HEK293T (cell line): ENCODE results near the gene LARP1.

Experiments
- CTCF ChIA-PET: fragments of 350-600 bp; formaldehyde crosslinking; extraction: SDS; loops from one replicate; lab custom pipeline; 2021; ENCODE audit warnings: antibody characterized with exemption, inconsistent platforms; lab: Yijun Ruan, JAX
- POLR2A ChIA-PET: fragments of 350-600 bp; formaldehyde crosslinking; extraction: SDS; loops from one replicate; lab custom pipeline; 2020; ENCODE audit warnings: antibody characterized with exemption, inconsistent platforms; lab: Yijun Ruan, JAX
- DNase-seq: peaks from one replicate; pipeline ENCODE4 v3.0.0; 2012; ENCODE audit warnings: mixed read lengths; ENCODE audit errors: extremely low spot score
- ARNT ChIP-seq: fragments of 450-650 bp; IDR thresholded peaks from 2 replicates; pipeline ENCODE4 v1.6.1; 2017; ENCODE audit warnings: mild to moderate bottlenecking
- BHLHE40 ChIP-seq: fragments of 450-650 bp; IDR thresholded peaks from 2 replicates; pipeline ENCODE4 v1.6.1; 2016; ENCODE audit warnings: mild to moderate bottlenecking, moderate library complexity, borderline replicate concordance
- CTBP1 ChIP-seq: fragments of 450-650 bp; IDR thresholded peaks from 2 replicates; pipeline ENCODE4 v1.6.1; 2016; ENCODE audit warnings: borderline replicate concordance
- ELF4 ChIP-seq: fragments of 450-650 bp; IDR thresholded peaks from 2 replicates; pipeline ENCODE4 v1.6.1; 2017; ENCODE audit warnings: antibody characterized with exemption
- FOXA1 ChIP-seq: fragments of 450-650 bp; IDR thresholded peaks from 2 replicates; pipeline ENCODE4 v1.6.1; 2016; ENCODE audit warnings: mild to moderate bottlenecking
- FOXK2 ChIP-seq: fragments of 450-650 bp; IDR thresholded peaks from 2 replicates; pipeline ENCODE4 v1.6.1; 2016; ENCODE audit warnings: mild to moderate bottlenecking
- FOXM1 ChIP-seq: fragments of 450-650 bp; IDR thresholded peaks from 2 replicates; pipeline ENCODE4 v1.6.1; 2017; ENCODE audit warnings: mild to moderate bottlenecking, borderline replicate concordance
- HDGF ChIP-seq: fragments of 450-650 bp; IDR thresholded peaks from 2 replicates; pipeline ENCODE4 v1.6.1; 2017; ENCODE audit warnings: antibody characterized with exemption, borderline replicate concordance
- L3MBTL2 ChIP-seq: fragments of 450-650 bp; conservative IDR thresholded peaks from 2 replicates; pipeline ENCODE4 v1.6.1; 2016; ENCODE audit warnings: mild to moderate bottlenecking
- LEF1 ChIP-seq: fragments of 450-650 bp; IDR thresholded peaks from 2 replicates; pipeline ENCODE4 v1.6.1; 2017; ENCODE audit warnings: mild to moderate bottlenecking, borderline replicate concordance
- NFRKB ChIP-seq: fragments of 450-650 bp; IDR thresholded peaks from 2 replicates; pipeline ENCODE4 v1.6.1; 2016; ENCODE audit warnings: mild to moderate bottlenecking, moderate library complexity
- SP1 ChIP-seq: fragments of 450-650 bp; IDR thresholded peaks from 2 replicates; pipeline ENCODE4 v1.6.1; 2017
- SUZ12 ChIP-seq: fragments of 450-650 bp; IDR thresholded peaks from 2 replicates; pipeline ENCODE4 v1.6.1; 2016; ENCODE audit warnings: mild to moderate bottlenecking
- TARDBP ChIP-seq: fragments of 450-650 bp; IDR thresholded peaks from 2 replicates; pipeline ENCODE4 v1.6.1; 2016
- ZNF384 ChIP-seq: fragments of 450-650 bp; IDR thresholded peaks from 2 replicates; pipeline ENCODE4 v1.6.1; 2016
- TF ChIP-seq, protein P1 (sequence below): fragments of 450-650 bp; IDR thresholded peaks from 2 replicates; pipeline ENCODE4 v1.6.1; 2016

Gene LARP1

DNA sequence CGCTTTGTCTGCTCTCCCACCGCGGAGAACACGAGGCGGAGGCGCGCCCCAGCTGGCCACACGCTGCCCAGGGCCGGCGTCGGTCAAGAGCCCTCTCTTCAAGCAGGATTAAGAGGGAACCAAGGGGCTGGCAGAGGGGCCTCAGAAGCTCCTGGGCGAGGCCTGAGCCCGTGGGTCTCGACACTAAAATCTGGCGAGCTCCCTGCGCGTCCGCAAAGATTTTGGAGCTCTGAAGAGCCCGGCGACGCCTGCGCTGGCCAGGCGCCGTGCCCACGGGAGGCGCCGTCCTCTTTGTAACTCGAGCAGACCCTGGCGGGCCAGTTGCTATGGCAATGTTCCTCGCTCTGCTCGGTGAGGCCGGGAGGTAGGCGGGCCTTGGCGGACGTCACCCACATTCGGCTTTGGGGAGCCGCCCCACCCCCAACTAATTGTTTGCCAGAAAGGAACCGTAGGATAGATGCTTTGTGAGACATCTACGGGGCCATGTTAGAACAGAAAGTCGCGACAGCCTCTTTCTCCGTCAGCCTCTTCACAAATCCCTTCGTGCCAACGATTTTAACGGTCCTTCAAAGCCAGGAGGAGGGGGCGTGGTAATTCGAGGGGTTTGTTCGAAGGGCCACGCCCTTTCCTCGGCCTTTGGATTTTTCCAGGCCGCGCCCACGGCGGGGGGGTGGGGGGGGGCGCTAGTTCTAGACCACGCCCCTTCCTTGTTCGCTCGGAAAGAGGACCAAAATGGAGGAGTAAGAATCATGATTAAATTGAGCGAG lies 102.5 kb downstream of the LARP1 start:
- TF ChIP-seq FOXM1 (peak; percentile 92), L3MBTL2 (peak; percentile 86), CTBP1 (no peak)
- DNase-seq: peak; percentile 83
- CTCF ChIA-PET: interaction anchor here (0.6 to 1.3 kb wide), 3 partner anchors 12 to 207 kb away, joined by 3 to 4 read pairs (median 4); no protein-coding TSS in a partner anchor
- POLR2A ChIA-PET: interaction anchor here (0.9 to 2.5 kb wide), 20 partner anchors 7 to 203 kb away, joined by 3 to 14 read pairs (median 4); partner anchors contain the start of genes FAXDC2 and GEMIN5

DNA sequence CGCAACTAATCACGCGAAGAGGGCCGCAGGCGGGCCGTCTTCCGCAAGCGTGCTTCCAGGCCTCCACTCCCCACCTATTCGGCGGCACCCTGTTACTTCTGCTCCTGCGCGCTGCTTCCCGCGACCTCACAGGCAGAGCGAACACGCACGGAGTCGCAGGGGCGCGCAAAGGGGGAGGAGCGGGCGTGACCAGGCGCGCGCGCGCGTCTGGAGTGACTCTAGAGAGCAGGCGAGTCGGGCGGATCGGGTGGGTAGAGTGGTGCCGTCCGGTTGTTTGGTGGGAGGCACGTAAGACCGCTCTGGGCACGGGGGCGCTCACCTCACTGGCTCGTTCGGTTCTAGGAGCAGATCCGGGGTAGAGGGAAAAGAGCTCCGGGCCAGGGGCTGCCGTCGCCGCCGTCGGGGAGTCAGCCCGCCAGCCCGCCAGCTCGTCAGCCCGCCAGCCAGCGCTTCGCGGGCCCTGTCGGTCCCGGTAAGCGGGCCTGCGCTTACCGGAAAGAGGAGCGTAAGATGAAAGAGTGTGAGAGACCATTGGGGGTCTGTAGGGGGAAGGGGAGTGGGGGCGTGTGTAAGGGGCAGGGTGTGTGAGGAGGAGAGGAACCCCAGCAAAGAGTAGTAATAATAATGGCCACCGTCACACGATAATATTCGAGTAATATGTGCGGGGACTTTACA lies 103.3 kb downstream of the LARP1 start, which contains the start of gene CNOT8:
TSS of gene CNOT8 (plus strand) at position 331 of the 675 bp plus-strand sequence. CDS start 4,652 bp downstream, outside the sequence.
- peak; percentile 88 for DNase-seq
- ChIA-PET POLR2A (interaction anchor here (0.6 to 2.5 kb wide), 15 partner anchors 8 to 204 kb away, joined by 3 to 14 read pairs (median 4); partner anchors contain the start of genes FAXDC2 and GEMIN5), CTCF (interaction anchor here (0.6 kb wide), 1 partner anchor 334 kb away, joined by 3 read pairs; no protein-coding TSS in a partner anchor)
- TF ChIP-seq LEF1: no peak
- TF ChIP-seq SUZ12: no peak
- TF ChIP-seq ARNT: 0 out of 2 replicates have a peak, but pooled peaks have one; percentile 25
- TF ChIP-seq ELF4: no peak
- TF ChIP-seq, protein P1, sequence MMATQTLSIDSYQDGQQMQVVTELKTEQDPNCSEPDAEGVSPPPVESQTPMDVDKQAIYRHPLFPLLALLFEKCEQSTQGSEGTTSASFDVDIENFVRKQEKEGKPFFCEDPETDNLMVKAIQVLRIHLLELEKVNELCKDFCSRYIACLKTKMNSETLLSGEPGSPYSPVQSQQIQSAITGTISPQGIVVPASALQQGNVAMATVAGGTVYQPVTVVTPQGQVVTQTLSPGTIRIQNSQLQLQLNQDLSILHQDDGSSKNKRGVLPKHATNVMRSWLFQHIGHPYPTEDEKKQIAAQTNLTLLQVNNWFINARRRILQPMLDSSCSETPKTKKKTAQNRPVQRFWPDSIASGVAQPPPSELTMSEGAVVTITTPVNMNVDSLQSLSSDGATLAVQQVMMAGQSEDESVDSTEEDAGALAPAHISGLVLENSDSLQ: peak; percentile 9; the same call in 1 of the 2 replicates

DNA sequence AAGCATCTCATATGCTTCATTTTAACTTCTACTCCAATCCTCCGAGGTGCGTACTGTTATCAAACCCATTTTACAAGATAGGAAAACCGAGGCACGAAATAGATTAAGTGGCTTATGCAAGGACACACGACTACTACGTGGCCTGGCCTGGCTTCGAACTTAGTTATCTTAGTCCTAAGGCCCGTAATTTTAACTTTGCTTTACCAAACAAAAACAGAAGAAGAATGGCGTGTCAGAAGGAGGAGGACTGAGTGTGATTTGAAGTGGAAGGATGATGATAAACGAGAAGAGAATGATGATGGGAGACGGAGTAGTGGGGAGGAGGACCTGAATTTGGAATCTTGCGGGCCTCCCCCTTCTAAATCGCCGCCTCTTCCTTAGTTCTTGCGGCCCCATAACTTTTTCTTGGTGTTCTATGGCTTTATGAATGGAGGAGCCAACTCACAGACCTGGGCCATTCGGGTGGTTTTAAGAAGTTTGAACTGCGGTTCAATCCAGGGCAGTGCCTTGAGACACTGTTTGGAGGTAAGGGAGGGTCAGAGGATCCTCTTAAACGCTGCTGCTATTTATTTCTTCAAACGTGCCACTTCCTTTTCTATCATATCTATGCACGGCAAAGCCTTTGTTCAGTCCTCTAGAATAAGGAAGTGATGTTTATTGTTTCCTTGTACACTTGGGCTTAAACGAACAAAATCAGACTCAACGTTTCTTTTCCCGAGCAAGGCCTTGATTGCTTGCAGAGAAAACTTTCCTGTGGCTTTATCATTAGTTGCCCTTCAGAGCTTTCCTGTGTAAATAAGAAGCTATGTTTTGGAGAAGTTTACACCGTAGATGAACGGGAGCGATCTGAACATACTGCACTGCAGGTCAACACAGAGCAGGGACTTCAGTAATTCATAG lies 104.0 kb downstream of the LARP1 start:
- ChIA-PET POLR2A (interaction anchor here (0.6 to 2.5 kb wide), 12 partner anchors 8 to 205 kb away, joined by 3 to 14 read pairs (median 4); partner anchors contain the start of genes FAXDC2 and GEMIN5), CTCF (interaction anchor here (0.6 kb wide), 1 partner anchor 335 kb away, joined by 3 read pairs; no protein-coding TSS in a partner anchor)
- DNase-seq: no peak

DNA sequence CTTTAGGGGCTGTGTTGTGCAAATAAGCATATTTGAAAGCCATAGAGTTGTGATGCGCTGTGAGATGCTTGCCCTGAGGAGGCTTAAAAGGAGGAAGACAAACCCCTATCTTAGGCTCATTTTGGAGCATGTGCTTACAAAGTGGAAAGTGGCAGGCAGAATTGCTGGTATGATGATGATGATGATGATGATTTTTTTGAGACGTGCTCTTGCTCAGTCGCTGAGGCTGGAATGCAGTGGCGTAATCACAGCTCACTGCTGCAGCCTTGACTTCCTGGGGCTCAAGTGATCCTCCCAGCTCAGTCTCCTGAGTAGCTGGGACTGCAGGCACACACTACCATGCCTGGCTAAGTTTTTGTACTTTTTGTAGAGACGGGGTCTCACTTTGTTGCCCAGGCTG lies 104.9 kb downstream of the LARP1 start:
- TF ChIP-seq TARDBP: no peak
- no peak for TF ChIP-seq CTBP1
- no peak for TF ChIP-seq FOXK2
- TF ChIP-seq LEF1: no peak
- no peak for TF ChIP-seq ELF4
- TF ChIP-seq SUZ12: no peak
- no peak for TF ChIP-seq FOXA1
- TF ChIP-seq, protein P1: no peak
- TF ChIP-seq FOXM1: no peak
- no peak for TF ChIP-seq NFRKB
- TF ChIP-seq L3MBTL2: no peak
- no peak for TF ChIP-seq BHLHE40
- TF ChIP-seq ZNF384: no peak
- no peak for TF ChIP-seq SP1
- no peak for TF ChIP-seq ARNT
- DNase-seq: no peak
- ChIA-PET CTCF (interaction anchor here (0.7 kb wide), 1 partner anchor 16 kb away, joined by 3 read pairs; no protein-coding TSS in a partner anchor), POLR2A (interaction anchor here (1.3 kb wide), 1 partner anchor 9 kb away, joined by 5 read pairs; the partner anchor contains the start of gene FAXDC2)

More for the DNA sequence above, 104.0 kb downstream of the LARP1 start:
- no peak for TF ChIP-seq BHLHE40
- no peak for TF ChIP-seq FOXM1
- no peak for TF ChIP-seq SUZ12
- TF ChIP-seq L3MBTL2: no peak
- TF ChIP-seq NFRKB: no peak
- TF ChIP-seq ARNT: no peak
- TF ChIP-seq CTBP1: no peak
- no peak for TF ChIP-seq ZNF384
- no peak for TF ChIP-seq FOXK2
- no peak for TF ChIP-seq FOXA1
- TF ChIP-seq TARDBP: no peak
- no peak for TF ChIP-seq LEF1
- no peak for TF ChIP-seq HDGF

DNA sequence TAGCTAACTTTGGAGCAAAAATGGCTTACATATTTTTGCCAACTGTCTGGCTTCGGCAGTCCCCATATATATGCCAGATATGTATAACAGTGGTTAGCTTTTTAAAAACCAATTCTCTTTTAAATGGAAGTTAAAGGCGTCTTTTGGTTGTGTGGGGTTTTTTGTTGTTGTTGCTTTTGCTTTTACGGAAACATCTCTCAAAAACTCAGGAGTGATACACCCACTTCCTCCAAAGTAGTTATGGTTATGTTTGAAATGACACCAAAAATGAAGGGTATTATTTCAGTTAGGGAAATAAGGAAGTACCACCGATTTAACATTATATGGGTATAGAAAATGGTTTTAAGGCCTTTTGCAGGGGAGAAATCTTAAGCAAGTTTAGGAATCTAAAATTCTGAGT lies 105.6 kb downstream of the LARP1 start:
- TF ChIP-seq, protein P1: no peak
- no peak for TF ChIP-seq SP1
- TF ChIP-seq CTBP1: no peak
- no peak for TF ChIP-seq BHLHE40
- TF ChIP-seq ARNT: no peak
- ChIA-PET POLR2A (no interaction called here), CTCF (interaction anchor here (0.7 kb wide), 1 partner anchor 16 kb away, joined by 3 read pairs; no protein-coding TSS in a partner anchor)
- DNase-seq: no peak
